ENCODE data around the gene MEA1.
A peak's percentile ranks its signal among the peaks of the same experiment; 100 is the strongest.

Gene MEA1

DNA sequence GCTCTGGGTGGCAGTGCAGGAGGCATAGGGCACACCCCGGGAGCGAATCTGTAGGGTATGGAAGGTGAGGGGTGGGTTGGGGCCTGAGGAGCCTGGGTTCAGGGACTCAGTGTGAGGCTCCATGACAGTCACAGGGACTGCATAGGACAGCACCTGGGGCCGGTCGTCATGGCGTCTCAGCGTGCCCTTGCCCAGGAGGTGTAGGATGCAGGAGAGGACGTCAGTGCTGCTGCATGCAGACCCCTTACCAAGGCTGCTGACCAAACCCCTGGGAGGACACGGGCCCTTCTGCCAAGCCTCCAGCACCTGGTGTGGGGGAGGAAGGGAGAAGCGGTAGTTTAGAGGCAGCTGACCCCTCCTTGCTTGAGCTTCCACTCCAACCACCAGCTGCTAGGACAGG is 24.0 kb upstream of the MEA1 start:
- no peak for DNase-seq

DNA sequence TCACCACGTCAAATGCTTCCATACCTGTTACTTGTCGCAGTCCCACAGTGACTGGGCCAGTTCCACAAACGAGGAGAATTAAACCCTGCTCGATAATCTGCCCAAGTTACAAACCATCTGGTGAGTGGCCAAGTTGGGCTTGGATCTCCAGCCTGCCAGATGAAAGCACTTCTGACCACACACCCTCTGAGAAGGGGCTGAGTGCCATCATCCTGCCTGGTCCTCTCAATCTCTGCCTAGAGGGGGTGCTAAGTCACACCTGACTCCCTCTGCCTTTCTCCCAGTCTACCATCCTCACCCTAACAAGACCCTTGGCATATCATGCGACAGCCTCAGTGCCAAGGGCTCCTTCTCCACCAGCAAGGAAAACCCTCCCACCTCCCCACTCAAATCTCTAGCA is 23.5 kb upstream of the MEA1 start:
- no peak for DNase-seq

DNA sequence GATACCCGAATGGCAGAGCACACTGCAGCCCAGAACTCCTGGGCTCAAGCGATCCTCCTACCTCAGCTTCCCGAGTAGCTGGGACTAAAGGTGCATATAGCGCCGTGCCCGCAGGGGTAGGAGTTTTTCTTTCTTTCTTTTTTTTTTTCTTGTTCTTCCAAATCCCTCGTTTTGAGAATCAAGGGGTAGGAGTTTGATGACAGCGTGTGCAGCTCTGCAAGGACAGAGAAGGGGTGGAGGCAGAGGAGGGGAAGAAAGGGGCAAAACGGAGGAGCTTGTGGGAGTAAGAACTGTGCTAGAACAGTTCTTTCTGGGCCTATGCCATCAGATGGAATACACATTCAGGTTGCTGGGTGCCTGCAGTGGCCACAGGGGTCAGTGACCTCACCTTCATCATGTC is 23.0 kb upstream of the MEA1 start:
- DNase-seq, result no peak

DNA sequence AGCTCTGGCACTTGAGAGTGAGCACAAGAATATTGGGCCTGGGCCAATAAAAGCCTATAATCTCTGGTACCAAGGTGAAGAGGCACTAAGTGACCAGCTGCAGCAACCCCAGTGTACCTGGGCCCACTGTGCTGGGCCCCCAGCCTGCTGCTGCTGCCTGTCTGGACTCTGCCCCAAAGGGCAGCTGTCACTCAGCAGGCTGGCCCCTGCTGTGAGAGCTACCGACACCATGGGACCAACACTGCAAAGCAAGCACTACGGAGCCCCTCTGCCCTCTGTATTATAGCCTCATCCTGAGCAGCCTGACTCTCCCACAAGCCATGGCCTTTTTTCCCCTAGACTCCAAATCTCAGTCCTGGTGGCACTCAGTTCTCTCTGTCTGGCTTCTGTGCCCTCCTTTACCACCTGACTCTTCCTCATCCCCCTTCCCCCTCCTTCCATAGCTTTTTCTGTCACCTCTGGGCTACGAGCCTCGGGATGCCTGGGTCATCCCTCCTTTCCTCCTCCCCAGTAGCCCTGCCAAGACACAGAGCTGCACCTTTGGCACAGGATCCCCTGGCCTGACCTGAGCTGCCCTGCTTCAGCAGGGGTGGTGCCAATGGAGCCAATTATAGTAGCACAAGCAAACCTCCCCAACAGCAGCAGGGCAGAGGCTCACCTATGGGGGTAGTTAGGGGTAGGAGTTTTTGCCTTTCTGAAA is 21.9 kb upstream of the MEA1 start:
- DNase-seq, result no peak

DNA sequence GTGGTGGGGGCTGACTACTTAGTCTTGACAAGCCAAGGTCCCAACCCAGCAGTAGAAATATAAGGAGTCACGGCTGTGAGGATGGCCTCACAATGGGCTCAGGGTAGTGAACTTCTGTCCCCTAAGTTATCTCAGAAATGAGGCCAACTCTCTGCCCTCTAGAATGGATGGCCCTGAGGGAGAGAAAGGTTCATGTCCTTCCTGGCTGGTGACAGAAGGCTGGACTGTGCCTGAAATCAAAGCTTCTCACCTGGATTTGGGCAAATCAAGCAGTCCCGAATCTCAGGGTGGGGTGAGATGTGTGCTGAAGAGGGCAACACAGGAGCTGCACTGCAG is 20.4 kb upstream of the MEA1 start:
- no peak for DNase-seq

DNA sequence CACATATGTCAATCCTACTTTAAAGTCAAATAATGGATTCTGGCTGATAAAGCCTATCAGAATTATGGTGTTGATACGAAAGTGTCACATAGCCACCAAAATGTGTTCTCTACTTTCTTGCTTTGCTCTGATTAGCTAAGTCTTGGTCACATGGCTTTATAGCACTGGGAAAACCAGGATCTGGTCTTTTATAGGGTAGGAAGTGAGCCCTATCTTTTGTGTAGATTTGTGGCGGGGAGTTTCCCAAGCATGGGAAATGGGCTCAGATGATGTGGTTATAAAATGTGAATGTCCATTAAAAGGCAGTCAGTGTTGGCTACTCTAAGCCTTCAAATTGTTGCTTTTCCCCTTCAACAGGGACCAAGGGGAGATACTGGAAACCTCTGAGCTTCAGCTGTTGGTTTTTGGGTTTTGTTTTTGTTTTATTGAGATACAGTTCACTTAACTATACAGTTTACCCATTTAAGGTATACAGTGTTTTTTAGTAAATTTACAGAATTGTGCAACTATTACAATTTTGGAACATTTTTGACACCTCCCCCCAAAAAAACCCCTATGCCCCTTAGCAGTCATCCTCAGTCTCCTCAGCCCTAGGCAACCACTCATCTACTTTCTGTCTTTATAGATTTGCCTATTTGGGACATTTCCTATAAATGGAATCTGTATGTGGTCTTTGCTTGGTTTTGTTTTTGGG is 19.9 kb upstream of the MEA1 start:
- no peak for DNase-seq

DNA sequence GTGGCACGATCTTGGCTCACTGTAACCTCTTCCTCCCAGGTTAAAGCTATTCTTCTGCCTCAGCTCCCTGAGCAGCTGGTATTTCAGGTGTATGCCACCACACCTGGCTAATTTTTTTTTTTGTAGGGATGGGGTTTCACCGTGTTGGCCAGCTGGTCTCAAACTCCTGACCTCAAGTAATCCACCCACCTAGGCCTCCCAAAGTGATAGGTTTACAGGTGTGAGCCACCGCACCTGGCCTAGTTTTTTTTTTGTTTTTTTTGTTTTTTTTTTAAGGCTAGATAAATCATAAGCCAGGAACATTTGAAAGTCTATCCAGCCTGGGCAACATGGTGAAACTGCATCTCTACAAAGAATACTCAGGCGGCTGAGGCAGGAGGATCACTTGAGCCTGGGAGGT is 18.6 kb upstream of the MEA1 start:
- no peak for DNase-seq

DNA sequence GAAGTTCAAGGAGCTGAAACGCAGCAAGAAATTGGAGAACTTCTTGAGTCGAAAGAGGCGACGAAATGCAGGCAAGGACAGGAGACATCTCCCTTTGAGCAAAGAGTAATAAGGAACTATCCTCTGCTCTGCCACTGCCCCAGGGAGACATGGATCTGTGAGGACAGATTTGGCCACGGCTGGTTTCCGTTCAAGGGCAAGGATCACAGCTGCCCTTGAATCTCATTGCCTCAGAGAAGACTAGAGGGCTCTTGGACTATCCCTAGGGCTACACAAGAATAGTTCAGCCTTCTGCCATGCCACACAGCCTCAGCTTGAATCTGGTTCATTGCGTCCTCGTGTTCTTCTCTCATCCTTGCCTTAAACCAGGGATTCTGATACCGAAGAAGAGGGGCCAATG is 15.4 kb upstream of the MEA1 start:
- DNase-seq, result no peak

DNA sequence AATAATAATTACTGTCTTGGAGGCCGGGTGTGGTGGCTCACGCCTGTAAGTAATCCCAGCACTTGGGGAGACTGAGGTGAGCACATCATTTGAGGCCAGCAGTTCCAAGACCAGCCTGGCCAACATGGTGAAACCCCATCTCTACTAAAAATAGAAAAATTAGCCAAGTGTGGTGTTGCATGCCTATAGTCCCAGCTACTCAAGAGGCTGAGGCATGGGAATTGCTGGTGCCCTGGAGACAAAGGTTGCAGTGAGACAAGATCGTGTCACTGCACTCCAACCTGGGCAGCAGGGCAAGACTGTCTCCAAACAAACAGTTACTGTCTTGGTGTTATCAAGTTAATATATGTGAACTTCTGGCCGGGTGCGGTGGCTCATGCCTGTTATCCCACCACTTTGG is 12.6 kb upstream of the MEA1 start:
- DNase-seq, result no peak

DNA sequence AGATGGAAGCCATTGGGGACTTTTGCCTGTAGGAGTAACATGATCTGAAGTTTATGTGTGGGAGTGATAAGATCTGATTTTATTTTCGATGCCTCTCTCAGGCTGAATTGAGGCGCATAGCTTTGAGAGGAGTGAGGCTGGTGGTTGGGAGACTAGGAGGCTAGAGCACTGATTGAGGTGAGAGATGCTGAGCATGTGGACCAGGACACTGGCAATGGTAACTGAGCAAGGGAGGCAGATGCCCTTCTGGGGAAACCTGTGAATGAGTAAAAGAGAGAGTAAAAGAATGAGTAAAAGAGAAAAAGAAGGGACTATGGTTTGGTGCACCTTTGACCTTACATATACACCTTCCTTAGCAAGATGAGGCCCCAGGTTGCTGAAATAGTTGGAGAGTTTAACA is 10.7 kb upstream of the MEA1 start:
- DNase-seq, result no peak

DNA sequence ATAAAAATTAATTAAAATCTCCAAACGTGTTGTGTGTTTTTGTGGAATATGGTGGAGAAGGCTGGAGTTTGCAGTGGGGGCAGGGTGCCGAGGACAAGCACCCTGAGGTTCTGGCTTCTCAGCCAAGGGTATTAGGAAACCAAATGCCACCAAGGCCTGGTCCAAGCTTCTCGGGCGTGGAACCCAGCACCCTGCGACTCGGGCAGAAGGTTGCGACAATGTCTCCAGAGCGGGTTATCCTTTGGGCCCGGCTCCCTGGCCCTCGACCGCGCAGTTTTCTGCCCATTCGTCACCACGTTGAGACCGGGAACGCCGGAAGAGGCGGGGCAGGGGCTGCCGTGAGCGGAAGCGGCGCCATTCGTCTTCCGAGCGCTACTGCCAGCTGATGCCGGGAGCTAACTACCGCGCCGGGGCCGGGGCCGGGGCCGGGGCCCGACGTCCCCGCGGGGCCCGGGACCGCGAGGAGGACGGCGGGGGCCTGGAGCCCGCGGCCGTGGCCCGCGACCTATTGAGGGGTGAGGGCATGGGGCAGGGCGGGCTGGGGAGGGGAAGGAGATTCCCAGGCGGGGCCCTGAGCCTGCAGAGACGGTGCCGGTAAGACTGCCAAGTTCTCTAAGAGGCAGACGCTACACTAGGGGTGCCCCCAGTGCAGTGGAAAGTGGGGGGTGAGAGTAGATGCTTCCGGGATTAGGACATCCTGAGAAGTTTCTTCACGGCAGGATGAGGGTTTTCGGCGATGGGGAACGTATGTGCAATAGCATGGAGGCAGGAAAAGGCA is 7.7 kb upstream of the MEA1 start, which contains the start of gene RRP36:
TSS of gene RRP36 (plus strand) at position 354 of the 778 bp plus-strand sequence. CDS start at position 386, 32 bp downstream.
- peak; percentile 61 to 79 for DNase-seq

DNA sequence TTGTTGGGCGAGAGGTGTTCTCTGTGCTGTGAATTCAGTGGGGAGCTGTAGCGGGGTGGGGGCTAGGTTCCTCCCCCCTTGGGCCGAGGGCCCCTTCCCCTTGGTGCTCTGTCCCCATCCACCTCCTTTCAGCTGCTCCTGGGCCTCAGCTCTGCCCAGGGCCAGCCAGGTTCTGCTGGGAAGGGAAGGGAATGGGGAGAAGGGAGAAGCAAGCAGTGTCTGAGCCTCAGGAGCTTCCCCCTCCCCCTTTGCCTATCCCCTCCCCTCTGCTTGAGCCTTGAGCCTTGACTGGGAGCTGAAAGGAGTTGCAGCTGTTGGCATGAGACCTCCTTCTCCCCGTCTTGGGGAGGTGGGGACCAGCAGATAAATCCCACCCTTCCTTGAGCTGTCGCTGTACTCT is 7.1 kb upstream of the MEA1 start:
- no peak for DNase-seq

DNA sequence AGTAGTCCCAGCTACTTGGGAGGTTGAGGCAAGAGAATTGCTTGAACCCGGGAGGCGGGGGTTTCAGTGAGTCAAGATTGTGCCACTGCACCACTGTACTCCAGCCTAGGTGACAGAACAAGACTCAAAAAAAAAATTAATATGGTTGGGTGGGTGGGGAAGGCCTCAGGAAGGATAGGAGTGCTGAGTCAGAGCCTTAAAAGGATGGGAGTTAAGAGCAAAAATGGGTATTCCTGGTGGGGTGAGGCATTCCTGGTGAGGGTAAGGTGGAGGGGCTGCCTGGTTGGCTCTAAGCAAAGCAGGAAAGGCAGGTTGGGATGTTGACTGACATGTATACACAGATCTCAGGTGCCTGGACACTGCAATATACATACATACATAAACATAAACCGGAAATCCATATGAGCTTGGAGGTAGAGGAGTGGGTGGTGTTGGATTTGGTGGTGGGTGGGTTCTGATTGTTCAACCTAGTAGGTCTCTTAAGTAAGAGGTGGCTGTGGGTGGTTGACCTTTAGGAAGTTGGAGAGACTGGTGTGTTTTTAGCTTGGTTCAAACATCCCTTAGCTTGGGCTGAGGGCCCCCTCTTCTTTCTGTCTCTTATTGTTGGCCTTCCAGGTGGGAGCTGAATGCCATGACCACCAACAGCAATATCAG is 6.4 kb upstream of the MEA1 start:
- DNase-seq, result no peak

DNA sequence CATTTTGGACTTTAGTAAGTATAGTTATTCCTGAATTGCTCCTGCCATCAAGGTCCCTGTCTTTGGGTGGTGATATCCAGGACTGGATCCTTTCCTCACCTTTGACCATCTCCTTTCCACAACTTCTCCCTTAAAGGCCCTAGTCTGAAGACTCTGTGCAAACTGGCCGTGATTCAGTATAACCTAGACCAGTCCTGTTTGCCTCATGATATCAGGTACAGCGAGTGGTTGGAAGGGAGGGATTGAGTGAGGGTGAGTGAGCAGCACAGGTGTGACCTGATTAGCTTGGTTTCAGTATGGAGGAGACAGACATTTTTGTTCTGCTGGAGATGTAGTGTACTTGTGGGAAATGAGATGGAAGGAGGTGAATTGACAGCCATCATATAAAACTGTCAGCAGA is 5.4 kb upstream of the MEA1 start:
- DNase-seq, result no peak

DNA sequence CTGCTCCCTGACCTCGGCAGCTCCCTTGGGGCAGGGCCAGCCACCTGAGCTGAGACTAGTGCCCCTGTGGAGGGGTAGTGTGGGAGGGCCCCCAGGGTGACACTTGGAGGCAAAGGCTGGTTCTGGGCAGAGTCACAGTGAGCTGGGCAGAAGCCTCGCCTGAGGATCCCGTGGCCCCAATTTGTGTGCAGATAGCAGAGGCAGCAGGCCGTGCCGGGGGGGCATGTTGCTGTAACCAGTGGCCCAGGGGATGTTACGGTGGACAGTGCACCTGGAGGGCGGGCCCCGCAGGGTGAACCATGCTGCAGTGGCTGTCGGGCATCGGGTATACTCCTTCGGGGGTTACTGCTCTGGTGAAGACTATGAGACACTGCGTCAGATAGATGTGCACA is 3.2 kb upstream of the MEA1 start:
- no peak for DNase-seq

DNA sequence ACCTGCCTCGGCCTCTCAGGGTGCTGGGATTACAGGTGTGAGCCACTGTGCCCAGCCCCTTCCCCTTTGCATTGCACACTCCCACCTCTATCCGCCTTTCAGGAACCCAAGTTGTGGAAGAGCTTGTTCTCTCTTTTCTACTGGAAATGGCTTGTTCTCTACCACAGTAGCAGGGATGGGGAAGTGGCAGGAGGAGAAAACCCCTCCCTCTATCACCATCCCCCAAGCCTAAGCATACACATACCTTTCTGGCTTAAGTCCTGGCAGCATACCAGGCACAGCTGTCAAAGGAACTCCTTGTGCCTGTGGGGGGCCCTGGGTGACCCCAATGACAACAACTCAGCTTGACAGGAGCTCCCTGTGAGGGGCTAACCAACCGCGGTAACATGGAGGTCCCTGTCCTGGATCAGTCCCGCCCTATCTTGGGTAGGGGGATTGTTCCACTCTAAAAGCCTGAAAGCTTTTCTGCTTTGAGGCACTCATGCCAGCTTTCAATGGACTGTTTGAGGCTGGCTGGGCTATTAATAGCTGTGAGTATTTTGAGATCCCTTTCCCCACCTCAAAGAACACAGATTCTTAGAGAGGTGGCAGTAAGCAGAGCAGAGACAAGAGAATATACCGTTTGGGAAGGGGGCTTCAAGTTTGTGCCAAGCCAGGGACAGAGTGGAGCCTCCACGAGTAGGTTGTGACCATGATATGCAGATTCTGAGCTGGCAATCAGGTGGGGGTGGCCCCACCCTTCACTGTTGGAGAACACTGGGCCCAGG is 2.6 kb upstream of the MEA1 start:
- DNase-seq, result no peak

DNA sequence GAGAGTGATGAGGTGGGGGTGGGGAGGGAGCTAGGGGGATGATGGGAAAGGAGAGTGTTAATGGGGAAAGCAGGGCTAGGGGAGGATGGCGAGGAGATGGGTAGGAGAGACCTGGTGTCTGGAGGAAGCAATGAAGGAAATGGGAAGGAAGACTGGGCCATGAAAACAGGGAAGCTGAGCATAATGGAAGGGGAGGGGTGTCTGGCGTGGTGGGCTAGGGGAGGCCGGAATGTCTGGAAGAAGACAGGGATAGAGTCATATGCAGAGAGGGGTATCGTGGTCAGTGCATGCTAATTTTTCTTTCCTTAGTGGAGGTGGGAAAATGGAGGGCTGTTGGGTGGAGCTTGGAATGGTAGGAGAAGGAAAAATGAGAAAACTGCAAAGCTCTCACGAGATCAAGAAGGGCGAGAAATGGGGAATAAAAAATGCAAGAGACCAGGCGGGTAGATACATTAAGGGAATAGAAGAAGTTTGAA is 726 bp upstream of the MEA1 start:
- DNase-seq, result no peak

DNA sequence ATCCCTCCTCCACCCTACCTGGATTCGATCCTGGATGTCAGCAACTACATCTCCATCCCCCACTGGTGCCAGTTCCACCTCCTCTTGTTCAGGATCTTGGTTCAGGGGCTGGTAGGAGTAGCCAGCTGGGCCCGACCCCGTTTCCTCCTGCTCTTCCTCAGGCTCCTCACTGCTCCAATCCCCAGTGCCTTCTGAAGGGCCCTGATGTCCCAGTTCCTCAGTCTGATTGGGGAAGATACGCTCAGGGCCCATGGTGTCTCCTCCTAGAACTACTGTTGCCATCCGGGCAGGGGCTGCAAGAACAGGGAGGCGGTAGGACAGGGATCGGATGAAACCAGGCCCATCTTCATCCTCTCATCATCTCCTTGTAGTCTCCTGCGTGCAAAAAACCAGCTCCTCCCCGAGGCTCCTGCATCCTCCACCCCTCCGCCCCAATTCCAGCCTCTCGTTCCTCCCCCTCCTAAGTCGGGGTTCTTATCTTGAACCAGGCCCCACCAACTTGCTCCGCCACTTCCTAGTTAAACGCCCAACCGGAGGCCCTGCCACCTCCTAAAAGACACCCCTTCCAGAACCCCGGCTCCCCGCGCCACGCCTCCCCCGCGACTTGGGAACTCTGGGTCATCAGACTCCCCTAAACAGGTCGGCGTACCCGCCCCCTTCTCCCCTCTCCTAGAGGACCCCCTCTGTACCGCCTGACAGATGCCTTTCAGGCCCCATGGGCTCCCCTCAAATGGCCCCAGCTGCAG is 476 bp downstream of the MEA1 start:
- DNase-seq, result no peak

DNA sequence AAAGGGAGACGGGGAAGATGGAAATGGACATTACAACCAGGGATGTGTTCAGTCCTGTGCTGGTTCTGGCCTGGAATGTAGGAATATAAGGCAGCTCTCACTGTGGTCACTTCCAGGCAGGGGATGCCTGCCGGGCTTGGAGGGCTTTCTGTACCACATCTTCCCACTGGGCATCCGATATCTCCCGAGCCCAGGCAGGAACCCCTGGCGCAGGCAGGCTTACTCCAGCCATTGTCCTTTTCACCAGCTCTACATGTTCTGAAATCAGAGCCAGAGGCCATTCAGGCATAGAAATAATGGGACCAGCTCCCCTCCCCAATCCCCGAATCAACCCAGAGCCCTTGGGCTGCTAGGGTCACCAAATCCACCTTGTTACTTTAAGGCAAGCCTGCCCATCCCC is 1.4 kb downstream of the MEA1 start:
- no peak for DNase-seq

DNA sequence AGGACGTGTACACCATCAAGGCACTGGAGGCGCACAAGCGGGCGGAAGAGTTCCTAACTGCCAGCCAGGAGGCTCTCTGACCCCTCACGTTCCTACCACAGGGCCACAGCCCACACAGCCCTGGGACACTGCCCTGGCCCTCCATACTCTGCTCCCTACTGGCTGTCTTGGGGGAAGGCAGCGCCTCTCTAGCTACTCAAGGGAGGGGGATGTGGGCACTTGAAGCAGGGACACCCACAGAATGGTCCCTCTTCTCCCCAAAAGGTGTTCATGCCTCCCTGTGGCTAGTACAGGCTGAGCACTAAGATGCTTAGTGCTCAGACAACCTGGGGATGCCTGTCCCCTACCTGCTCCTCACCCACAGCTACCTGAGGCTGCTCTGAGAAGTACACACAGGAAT is 2.5 kb downstream of the MEA1 start:
- no peak for DNase-seq

DNA sequence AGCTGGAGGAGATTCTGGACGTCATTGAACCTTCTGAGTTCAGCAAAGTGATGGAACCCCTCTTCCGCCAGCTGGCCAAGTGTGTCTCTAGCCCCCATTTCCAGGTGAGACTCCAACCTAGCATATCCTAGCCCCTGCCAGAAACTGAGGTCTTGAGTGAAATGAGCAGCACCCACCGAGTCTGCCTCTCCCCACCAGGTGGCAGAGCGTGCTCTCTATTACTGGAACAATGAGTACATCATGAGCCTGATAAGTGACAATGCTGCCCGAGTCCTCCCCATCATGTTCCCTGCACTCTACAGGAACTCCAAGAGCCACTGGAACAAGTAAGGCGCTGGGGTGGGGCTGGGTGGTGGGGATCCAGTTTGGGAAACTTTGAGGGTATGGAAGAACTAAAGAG is 4.6 kb downstream of the MEA1 start:
- DNase-seq, result peak in 1 of 2 experiments; percentile 43

DNA sequence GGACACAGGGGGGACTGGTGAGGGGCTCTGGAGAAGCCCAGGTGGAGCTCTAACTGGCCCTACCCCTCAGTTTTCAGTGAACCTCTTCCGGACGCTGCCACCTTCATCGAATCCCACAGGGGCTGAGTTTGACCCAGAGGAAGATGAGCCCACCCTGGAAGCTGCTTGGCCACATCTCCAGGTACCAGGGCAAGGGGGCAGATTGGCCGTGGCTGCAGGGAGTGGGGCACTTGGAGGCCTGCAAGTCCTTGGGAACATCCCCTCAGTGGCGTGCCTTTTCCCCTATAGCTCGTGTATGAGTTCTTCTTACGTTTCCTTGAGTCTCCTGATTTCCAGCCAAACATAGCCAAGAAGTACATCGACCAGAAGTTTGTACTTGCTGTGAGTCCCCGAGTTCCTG is 6.6 kb downstream of the MEA1 start:
- DNase-seq, result no peak
